ENCODE data around the gene ARG1.
"Not testable (repeated sequence)": the region's sequence is repeated elsewhere in the genome, so short reads cannot be mapped to it uniquely, and the experiment has no call there.

ARG1 gene

GRCh38 chr6:131572686-131573415, at the start of gene ARG1:
Gene ARG1 (plus strand): TSS chr6:131573226. CDS start chr6:131573283, 57 bp downstream.
- DNase-seq = no peak

GRCh38 chr6:131523988-131524673, 48.9 kb upstream of the ARG1 start:
- no peak for DNase-seq

GRCh38 chr6:131524695-131525336, 48.2 kb upstream of the ARG1 start:
- no peak for DNase-seq

DNA sequence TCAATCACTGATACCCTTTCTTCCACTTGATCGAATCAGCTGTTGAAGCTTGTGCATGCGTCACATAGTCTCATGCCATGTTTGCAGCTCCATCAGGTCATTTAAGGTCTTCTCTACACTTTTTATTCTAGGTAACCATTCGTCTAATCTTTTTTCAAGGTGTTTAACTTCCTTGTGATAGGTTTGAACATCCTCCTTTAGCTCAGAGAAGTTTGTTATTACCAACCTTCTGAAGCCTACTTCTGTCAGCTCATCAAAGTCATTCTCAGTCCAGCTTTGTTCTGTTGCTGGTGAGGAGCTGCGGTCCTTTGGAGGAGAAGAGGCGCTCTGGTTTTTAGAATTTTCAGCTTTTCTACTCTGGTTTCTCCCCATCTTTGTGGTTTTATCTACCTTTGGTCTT, 42.1 kb upstream of the ARG1 start:
- DNase-seq = not testable (repeated sequence)

DNA sequence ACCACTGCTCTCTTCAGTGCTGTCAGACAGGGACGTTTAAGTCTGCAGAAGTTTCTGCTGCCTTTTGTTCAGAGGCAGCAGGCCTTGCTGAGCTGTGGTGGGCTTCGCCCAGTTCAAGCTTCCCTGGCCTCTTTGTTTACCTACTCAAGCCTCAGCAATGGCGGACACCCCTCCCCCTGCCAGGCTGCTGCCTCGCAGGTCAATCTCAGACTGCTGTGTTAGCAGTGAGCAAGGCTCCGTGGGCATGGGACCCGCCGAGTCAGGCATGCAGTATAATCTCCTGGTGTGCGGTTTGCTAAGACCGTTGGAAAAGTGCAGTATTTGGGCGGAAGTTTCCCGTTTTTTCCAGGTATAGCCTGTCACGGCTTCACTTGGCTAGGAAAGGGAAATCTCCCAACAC, 41.3 kb upstream of the ARG1 start:
- not testable (repeated sequence) for DNase-seq

DNA sequence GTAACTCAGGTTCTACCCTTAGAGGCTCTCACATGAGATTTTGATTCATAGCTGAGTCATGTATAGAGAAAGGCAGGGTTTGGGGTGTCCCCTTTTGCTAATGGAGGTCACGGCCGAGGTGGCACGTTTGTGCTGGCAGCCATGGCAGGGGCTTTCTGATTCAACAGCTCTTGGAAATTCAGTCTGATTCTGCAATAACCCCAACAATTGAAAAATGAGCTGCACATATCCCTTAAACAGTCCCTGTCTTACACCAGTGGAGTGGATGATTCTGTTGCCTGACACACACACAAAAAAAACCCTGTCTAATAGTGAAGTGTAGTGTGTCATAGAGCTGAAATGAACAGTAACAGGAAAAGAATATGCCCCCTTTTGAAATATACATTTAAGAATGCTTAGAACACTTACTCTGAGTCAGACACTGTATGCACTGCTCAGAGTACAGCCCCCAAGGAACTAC, 40.4 kb upstream of the ARG1 start:
- no peak for DNase-seq

GRCh38 chr6:131538615-131539014, 34.4 kb upstream of the ARG1 start:
- DNase-seq = not testable (repeated sequence)

- no peak for DNase-seq
Measured at GRCh38 chr6:131545317-131545716, 27.7 kb upstream of the ARG1 start.

DNA sequence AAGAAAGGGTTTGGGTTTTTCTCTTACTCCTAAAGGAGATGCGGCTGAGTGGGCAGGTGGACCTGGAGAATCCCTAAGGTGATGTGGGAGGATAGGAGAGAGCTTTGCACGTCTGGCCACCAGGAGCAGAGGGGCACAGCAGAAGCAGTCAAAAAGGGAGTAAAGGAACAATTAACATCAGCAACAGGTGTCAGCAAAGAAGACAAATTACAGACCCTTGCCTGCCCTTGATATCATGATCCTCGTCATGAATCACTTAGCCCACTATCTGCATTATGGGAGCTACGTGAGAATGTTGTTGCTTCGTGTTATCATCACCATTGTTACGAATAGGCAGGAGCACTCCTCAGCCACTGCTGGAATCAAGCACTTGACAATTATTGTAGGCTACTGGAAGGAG, 25.5 kb upstream of the ARG1 start:
- DNase-seq = no peak

GRCh38 chr6:131548441-131548840, 24.6 kb upstream of the ARG1 start:
- no peak for DNase-seq

DNA sequence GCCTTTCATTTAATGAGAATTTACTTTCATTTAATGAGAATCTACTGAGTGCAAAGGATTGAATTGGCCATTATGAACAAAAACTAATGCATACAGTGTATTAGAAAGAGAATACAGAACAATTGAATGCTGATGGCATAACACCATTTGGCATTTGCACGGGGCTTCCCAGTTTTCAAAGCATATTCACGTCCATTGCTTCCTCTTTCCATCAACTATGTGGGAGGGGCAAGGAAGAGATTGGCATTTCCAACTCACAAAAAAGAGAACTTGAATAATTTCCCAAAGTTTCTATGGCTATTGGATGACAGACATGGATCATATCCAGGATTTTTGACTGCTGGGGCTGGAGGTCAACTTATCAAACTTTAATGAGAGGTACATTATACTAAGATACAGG, 23.2 kb upstream of the ARG1 start:
- DNase-seq = no peak

GRCh38 chr6:131551902-131552301, 21.1 kb upstream of the ARG1 start:
- DNase-seq = no peak

- no peak for DNase-seq
Measured at GRCh38 chr6:131552572-131552971, 20.5 kb upstream of the ARG1 start.

DNA sequence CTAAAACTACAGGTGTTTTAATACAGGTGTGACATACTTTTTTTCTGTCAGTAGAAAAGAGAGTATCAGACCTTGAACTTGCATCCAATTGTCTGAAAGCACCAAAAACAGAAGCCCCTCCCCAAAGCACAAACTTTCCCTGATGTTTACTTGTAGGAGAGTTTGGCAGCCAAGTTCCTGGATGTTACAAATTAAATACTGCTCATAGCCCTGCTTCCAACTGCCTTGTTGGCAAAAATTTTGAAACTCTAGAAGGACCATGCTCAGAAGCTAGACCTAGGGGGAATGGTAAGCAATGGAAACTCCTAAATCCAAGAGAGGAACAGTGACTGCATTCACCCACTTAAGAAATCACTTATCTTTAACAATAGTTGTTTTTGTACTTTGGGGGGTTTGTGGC, 17.0 kb upstream of the ARG1 start:
- DNase-seq = no peak

GRCh38 chr6:131558922-131559321, 14.1 kb upstream of the ARG1 start:
- DNase-seq = no peak

GRCh38 chr6:131561925-131562707, 10.9 kb upstream of the ARG1 start:
- DNase-seq = no peak

DNA sequence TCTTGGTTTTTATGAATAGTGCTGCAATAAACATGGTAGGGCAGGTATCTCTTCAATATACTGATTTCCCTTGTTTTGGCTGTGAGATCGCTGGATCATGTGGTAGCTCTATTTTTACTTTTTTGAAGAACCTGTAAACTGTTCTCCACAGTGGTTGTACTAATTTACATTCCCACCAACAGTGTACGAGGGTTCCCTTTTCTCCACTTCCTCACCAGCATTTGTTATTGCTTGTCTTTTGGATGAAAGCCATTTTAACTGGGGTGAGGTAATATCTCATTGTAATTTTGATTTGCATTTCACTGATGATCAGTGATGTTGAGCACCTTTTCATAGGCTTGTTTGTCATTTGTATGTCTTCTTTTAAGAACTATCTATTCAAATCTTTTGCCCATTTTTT, 8.0 kb upstream of the ARG1 start:
- DNase-seq = no peak

DNA sequence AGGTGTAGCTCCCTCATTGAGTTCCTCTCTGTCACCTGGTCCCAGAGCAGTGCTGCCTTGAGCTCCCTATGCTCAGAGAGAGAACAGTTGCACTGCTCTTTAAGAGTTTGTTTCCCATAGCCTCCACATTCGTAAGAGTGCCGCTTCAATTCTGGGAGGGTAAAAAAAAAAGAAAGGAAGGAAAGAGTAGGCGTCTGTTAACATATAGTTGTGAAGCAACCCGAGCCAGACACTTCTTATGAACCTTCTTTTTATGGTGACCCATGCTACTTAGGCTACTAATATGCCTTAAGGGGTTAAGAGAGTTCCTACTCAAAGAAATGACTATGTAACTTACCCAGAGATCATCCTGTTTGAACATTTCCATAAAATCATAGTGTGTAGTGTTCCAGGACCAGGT, 4.3 kb upstream of the ARG1 start:
- DNase-seq = no peak

DNA sequence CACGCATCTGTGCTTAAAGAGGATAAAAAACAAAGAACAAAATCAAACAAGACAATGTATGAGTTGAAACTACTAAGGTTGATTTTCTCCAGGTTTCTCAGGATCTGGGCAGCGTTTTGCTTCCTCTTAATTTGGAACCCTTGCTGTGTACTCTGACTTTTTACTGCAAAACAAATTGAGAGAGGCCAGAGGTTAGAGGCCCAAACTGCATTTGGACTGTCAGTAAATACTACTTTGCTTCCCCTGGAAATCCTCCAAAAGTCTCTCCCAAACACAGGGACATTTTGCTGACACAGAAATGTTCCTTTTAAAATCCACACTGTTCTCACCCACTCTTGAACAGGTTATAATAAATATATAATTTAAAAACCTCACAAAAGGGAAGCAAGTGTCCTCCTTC, 1.1 kb downstream of the ARG1 start:
- no peak for DNase-seq

DNA sequence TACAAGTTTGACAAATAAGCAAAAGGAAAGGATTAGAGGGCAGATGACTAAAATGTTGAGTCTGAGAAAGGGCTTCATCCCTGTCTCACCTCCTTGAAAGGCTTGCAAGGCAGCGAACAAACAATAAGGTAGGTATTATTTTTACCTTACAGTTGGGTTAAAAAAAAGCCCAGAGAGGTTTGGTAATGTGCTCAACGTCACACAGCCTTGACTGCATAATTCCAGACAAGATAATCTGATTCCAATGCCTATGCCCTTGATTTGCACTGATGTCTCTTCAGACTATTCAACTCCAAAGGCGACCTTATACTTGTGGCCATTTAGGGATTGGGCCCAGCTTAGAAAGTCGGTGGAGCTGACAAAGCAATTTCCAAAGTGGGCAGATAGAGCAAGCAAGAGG, 1.7 kb downstream of the ARG1 start:
- no peak for DNase-seq

DNA sequence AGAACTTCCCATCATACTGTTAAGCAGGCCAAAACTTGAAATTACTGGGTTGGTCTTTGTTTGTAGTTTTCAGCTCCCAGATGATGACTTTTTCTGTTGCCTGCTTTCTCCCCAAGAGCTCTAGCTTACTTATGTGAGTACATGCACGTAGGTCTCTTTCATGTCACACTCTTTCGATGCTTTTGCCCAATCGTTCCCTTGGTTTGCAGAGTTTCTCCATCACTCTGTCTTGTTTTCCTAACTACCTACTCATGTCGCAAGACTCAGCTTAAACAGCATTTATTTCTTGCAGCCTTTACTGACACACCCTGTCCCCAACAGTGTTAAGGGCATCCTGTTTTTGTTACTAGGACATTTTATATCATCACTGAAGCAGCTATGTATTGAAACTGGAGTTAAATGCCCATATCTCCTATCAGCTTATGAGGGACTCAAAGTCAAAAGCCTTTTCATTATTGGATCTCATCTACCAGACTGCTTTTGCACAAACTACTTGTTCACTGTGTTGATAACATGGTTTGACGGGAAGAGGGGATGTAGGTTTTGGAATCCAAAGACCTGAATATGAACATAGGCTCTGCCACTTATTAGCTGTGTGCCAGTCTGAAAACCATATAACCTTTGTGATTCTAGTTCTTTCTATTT, 2.9 kb downstream of the ARG1 start:
- no peak for DNase-seq

DNA sequence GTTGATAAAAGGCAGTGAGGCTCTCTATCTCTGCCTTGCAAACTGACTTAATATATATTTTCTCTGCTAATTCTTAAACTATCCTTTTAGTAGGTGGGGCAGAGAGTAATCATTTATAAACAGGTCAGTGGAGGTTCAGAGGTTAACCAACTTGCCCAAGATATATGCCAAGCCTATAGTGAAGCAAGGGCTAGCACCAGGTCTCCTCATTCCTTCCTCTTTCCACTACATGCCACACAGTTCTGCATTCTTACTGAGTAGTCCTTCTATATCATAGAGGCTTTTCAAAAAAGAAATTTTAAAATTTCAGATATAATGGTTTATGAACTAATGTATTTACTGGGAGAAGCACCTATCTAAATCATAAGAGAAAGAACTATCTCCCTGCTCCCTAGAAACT, 8.5 kb downstream of the ARG1 start:
- DNase-seq = no peak

DNA sequence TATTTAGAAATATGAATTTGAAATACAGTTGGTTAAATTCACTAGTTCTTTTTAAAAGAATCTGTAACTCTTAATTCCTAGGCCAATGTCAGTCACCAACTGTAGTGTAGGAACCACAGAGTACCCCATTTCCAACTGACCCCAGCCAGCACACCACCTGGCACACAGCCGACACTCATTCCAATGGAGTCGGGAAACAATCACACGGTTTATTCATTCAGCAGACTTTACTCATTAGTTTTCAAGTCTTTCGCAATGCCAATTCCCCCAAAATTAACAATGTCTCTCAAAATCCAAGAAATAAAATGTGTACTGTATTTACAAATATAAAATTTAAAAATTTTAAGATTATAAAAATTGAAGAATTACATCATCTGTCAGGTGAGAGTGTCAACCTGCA, 13.5 kb downstream of the ARG1 start:
- no peak for DNase-seq

Data from EL (cell line).